Inflammatory macrophage treated with lipopolysaccharide for 4 hours (primary cell): ENCODE measurements around the gene SLC5A2.
"Not testable (repeated sequence)": the region's sequence is repeated elsewhere in the genome, so short reads cannot be mapped to it uniquely, and the experiment has no call there.

Experiments used
- DNase-seq: peaks from one replicate; pipeline ENCODE4 v3.0.0-alpha.2; 2020

SLC5A2 gene

DNA sequence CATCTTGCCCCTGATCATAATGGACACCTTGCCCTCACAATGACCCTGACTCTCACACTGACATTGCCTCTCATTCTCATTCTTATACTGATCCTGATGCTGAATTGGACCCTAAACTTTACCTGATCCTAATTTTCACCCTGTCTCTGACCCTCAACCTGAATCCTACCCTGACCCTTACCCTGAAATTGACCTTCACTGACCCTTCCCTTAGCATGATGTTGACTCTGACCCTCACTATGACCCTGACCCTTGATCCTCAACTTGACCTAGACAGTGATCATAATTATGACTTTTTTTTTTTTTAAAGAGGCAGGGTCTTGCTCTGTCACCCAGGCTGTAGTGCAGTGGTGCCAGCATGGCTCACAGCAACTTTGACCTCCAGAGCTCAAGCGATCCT, 48.2 kb downstream of the SLC5A2 start:
- DNase-seq: no peak

DNA sequence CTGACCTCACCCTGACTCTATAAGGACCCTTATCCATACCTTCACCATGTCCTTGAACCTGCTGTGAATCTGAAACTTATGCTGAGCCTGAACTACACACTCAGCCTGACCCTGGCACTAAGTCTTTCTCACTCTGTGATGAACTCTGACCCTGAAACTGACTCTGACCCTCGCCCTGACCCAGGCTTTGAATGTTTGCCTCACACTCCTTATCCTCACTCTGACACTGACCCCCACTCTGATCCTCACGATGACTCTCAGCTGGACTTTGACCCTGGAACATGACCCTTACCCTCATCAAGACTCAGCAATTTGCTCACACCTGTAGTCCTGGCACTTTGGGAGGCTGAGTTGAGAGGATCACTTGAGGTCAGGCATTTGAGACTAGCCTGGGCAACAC, 49.2 kb downstream of the SLC5A2 start:
- DNase-seq: no peak

DNA sequence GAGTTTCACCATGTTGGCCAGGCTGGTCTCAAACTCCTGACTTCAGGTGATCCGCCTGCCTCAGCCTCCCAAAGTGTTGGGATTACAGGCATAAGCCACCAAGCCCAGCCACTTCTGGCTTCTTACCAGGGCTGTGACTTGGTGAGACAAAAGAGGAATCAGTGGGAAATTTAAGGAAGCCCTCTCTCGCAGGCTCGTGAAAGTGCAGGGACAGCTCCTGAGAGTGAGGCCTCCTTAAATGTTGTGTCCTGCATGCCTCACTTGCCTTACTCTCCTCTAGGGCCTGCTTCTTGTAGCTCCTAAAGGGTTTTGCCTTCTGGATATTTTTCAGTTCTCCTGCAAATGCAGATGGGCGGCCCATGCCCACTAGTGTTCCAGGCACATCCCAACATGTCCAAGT, 50.0 kb downstream of the SLC5A2 start:
- DNase-seq: peak; percentile 6

DNA sequence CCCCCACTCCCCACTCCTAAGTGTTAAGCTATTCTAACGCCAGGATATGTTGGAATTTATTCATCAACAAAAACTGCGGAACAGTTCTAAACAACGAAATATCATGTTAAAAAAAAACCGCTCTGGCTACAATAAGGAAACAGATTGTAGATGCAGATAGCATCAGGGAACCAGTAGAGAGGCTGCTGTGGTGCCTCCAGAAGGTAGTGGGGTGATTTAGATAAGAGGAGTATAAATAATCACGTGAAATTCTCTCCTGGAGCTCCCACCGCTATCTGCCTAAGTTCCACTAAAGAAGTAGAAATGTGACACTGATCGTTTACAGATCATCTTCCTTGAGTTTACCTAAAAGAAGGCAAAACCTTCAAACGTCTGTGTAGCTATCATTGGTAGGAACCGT, 52.8 kb downstream of the SLC5A2 start:
- DNase-seq: no peak

DNA sequence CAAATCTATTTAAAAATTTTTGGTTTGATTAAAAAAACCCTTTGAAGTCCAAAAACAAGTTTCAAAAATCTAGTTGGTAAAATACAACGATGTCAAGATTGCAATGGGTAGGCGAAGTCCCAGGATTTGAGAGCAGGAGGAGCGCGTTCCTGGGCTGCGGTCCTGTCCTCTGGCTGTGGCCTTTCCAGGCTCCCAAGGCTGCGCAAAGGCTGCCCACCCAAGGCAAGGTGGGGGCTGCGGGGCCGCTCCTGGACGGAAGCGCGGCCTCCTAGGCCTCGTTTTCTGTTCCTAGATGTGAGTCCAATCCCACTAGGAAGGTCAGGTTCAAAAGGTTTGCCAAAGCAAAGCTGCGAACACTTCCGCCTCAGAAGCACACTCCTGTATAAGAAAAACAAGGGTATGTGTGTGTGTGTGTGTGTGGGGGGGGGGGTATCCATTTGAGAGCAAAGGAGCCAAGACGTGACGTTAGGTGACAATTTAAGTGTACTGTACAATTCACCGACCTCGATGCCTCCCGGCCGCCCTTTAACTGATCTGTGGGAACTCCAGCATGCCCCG, 54.0 kb downstream of the SLC5A2 start:
- no peak for DNase-seq

DNA sequence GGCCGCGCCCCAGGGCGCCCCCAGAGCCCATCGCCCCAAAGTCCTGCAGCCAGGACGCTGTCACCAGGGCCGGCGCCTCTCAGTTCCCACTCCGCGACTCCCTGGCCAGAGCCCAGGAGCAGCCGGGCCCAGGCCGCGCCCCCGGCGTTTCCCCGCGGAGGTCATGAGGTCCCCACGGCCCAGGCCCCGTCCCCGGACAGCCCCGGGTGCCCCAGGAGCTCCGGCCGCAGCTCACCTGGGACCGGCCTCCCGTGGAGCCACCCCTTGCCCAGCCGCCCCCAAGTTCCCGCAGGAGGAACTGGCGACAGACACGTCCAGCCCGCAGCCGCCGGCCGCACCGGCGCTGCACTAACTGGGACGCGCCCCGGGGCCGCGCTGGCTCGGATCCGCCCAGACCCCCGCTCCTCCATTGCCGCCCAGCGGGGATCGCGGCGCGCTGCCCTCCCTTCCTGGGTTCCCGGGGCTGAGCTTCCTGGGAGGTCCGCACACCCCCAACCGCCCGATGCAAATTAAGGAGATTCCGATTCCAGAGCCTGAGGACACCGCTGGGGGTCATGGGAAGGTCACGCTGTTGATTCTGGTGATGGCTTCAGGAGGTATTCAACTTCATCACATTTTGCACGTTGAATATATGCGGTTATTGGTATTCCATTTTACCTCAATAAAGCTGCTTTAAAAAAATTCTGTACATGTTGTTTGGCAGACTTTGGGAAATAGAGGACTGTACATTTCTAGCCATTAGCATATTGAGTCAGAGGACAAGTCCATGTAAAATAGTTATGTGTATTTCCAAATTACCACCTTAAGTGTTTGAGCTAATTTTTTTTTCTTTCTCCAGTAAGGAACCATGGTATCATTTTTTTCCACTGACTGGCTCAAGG, 54.7 kb downstream of the SLC5A2 start:
- DNase-seq: peak; percentile 2

DNA sequence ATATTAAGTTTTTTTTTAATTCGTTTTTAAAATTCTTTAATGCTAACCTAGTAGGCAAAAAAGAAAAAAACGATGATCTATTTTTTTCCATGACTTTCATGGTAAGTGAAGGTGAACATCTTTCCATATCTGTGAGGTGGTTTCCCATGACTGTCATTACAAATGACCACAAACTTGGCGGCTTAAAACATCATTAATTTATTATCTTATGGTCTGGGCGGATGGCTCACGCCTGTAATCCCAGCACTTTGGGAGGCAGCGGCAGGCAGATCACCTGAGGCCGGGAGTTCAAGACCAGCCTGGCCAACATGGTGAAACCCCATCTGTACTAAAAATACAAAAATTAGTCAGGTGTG, 55.3 kb downstream of the SLC5A2 start:
- not testable (repeated sequence) for DNase-seq

DNA sequence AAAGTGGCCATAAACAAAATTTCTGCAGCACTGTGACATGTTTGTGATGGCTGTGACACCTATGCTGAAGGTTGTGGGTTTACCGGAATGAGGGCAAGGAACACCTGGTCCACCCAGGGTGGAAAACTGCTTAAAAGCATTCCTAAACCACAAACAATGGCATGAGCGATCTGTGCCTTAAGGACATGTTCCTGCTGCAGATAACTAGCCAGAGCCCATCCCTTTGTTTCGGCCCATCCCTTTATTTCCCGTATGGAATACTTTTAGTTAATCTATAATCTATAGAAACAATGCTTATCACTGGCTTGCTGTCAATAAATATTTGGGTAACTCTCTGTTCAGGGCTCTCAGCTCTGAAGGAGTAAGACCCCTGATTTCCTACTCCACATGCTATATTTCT, 56.8 kb downstream of the SLC5A2 start:
- not testable (repeated sequence) for DNase-seq
